ENCODE results near the gene HEATR5A. TPM values are rescaled to one million over a fixed set of nuclear protein-coding genes. Genes with fewer than 3 reads are reported as not detected.
A peak's percentile ranks its signal among the peaks of the same experiment; 100 is the strongest.
"Not testable (repeated sequence)": the region's sequence is repeated elsewhere in the genome, so short reads cannot be mapped to it uniquely, and the experiment has no call there.

Gene HEATR5A
- total RNA-seq, 1 donor from 2014 or later, result 40.7 TPM

DNA sequence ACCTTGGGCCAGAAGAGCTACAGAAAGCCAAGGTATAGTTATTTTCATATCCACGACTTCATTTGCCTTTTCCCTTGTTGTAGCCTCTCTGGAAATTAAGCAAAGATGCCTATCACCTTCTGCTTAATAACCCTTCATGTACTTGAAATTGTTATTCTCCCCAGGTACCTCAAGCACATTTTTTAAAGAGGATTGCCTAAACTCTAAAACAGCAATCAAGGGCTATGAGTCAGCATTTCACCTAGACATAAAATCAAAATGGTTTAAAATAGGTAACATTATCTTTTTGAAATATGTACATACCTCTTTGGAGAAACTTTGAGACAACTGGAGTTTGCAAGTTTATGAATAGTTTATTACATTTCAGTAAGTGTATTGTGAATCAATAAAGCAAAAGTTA lies 25.4 kb upstream of the HEATR5A start:
- Histone ChIP-seq H3K4me1 (ENCODE audit: control insufficient read depth in 3 of 3, insufficient read depth in 3 of 3, low read length in 3 of 3) (no peaks in the 10 kb centered on the region), H3K4me3 (ENCODE audit: low read length in 3 of 3) (no peak overlapping the region), H3K27me3 (ENCODE audit: control insufficient read depth in 3 of 3, insufficient read depth in 3 of 3, low read length in 3 of 3) (no peaks in the 10 kb centered on the region), H3K27ac (ENCODE audit: low read depth, low read length) (no peak overlapping the region), H3K9ac (ENCODE audit: low read depth in 1 of 3, low read length in 3 of 3) (no peak overlapping the region), H3K9me3 (ENCODE audit: control insufficient read depth in 3 of 3, low read length in 3 of 3) (no peaks in the 10 kb centered on the region), H3K36me3 (ENCODE audit: control insufficient read depth in 3 of 3, insufficient read depth in 3 of 3, low read length in 3 of 3) (peaks cover 0 to 13% (median 5%) of the 10 kb centered on the region in 3 donors)

- Histone ChIP-seq H3K4me3 (ENCODE audit: low read length in 3 of 3) (no peak overlapping the region), H3K27me3 (ENCODE audit: control insufficient read depth in 3 of 3, insufficient read depth in 3 of 3, low read length in 3 of 3) (no peaks in the 10 kb centered on the region), H3K9me3 (ENCODE audit: control insufficient read depth in 3 of 3, low read length in 3 of 3) (no peaks in the 10 kb centered on the region), H3K27ac (ENCODE audit: low read depth, low read length) (no peak overlapping the region), H3K9ac (ENCODE audit: low read depth in 1 of 3, low read length in 3 of 3) (no peak overlapping the region), H3K4me1 (ENCODE audit: control insufficient read depth in 3 of 3, insufficient read depth in 3 of 3, low read length in 3 of 3) (no peaks in the 10 kb centered on the region), H3K36me3 (ENCODE audit: control insufficient read depth in 3 of 3, insufficient read depth in 3 of 3, low read length in 3 of 3) (peaks cover 0 to 4% (median 0%) of the 10 kb centered on the region in 3 donors)
Observed at GRCh38 chr14:31442284-31442683, 21.9 kb upstream of the HEATR5A start.

- Histone ChIP-seq H3K27ac (ENCODE audit: low read depth, low read length) (no peak overlapping the region), H3K9me3 (ENCODE audit: control insufficient read depth in 3 of 3, low read length in 3 of 3) (no peaks in the 10 kb centered on the region), H3K36me3 (ENCODE audit: control insufficient read depth in 3 of 3, insufficient read depth in 3 of 3, low read length in 3 of 3) (peaks cover 0 to 4% (median 0%) of the 10 kb centered on the region in 3 donors), H3K4me1 (ENCODE audit: control insufficient read depth in 3 of 3, insufficient read depth in 3 of 3, low read length in 3 of 3) (no peaks in the 10 kb centered on the region), H3K4me3 (ENCODE audit: low read length in 3 of 3) (no peak overlapping the region), H3K27me3 (ENCODE audit: control insufficient read depth in 3 of 3, insufficient read depth in 3 of 3, low read length in 3 of 3) (no peaks in the 10 kb centered on the region), H3K9ac (ENCODE audit: low read depth in 1 of 3, low read length in 3 of 3) (no peak overlapping the region)
Observed at GRCh38 chr14:31441273-31442111, 21.1 kb upstream of the HEATR5A start.

DNA sequence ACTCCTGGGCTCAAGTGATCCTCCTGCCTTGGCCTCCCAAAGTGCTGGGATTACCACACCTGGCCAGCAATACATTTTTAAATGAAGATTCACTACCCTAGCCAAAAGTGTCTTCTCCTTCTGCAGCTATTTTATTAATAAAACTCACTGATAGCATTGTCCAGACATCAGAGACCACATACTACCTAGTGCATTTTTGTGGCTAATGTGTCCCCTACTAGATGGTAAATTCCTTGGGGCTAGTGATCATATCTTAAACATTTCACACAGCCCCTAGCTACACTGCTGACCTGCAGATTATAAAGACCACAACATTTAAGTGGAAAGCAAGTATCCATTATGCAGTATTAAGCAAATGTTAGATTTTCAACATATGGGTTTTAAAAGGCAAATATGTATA lies 19.9 kb upstream of the HEATR5A start:
- Histone ChIP-seq H3K9me3 (ENCODE audit: control insufficient read depth in 3 of 3, low read length in 3 of 3) (no peaks in the 10 kb centered on the region), H3K36me3 (ENCODE audit: control insufficient read depth in 3 of 3, insufficient read depth in 3 of 3, low read length in 3 of 3) (no peaks in the 10 kb centered on the region), H3K4me3 (ENCODE audit: low read length in 3 of 3) (no peak overlapping the region), H3K27ac (ENCODE audit: low read depth, low read length) (no peak overlapping the region), H3K4me1 (ENCODE audit: control insufficient read depth in 3 of 3, insufficient read depth in 3 of 3, low read length in 3 of 3) (peaks cover 0 to 3% (median 3%) of the 10 kb centered on the region in 3 donors), H3K9ac (ENCODE audit: low read depth in 1 of 3, low read length in 3 of 3) (no peak overlapping the region), H3K27me3 (ENCODE audit: control insufficient read depth in 3 of 3, insufficient read depth in 3 of 3, low read length in 3 of 3) (no peaks in the 10 kb centered on the region)

DNA sequence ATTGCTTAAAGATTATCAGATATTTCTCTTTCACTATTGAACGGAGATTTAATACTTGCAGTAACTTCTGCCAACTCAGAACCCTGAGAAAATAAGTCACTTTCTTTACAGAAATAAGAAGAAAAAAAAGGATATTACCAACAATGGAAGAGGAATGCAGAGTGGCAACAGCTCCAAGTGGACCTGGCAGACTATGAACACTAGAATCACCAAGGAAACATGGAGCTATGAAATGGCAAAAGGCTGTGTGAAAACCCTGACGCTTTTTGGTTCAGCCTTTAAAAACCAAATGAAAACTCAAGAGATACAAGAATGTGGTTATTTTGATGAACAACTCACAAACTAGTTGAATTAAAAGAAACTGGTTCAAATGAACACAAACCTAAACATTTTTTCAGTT lies 19.2 kb upstream of the HEATR5A start:
- no peak overlapping the region for H3K27ac ChIP-seq (ENCODE audit: low read depth, low read length)
- H3K27me3 ChIP-seq (ENCODE audit: control insufficient read depth in 3 of 3, insufficient read depth in 3 of 3, low read length in 3 of 3), result no peaks in the 10 kb centered on the region
- H3K4me3 ChIP-seq (ENCODE audit: low read length in 3 of 3), result no peak overlapping the region
- no peaks in the 10 kb centered on the region for H3K36me3 ChIP-seq (ENCODE audit: control insufficient read depth in 3 of 3, insufficient read depth in 3 of 3, low read length in 3 of 3)
- peaks cover 0 to 3% (median 3%) of the 10 kb centered on the region in 3 donors for H3K4me1 ChIP-seq (ENCODE audit: control insufficient read depth in 3 of 3, insufficient read depth in 3 of 3, low read length in 3 of 3)
- H3K9me3 ChIP-seq (ENCODE audit: control insufficient read depth in 3 of 3, low read length in 3 of 3), result no peaks in the 10 kb centered on the region
- no peak overlapping the region for H3K9ac ChIP-seq (ENCODE audit: low read depth in 1 of 3, low read length in 3 of 3)

DNA sequence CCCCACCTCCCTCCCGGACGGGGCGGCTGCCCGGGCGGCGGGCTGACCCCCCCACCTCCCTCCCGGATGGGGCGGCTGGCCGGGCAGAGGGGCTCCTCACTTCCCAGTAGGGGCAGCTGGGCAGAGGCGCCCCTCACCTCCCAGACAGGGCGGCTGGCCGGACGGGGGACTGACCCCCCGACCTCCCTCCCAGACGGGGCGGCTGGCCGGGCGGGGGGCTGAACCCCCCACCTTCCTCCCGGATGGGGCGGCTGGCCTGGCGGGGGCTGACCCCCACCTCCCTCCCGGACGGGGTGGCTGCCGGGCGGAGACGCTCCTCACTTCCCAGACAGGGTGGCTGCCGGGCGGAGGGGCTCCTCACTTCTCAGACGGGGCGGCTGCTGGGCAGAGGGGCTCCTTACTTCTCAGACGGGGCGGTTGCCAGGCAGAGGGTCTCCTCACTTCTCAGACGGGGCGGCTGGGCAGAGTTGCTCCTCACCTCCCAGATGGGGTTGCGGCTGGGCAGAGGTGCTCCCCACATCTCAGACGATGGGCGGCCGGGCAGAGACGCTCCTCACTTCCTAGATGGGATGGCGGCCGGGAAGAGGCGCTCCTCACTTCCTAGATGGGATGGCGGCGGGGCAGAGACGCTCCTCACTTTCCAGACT lies 16.8 kb upstream of the HEATR5A start:
- H3K9ac ChIP-seq (ENCODE audit: low read depth in 1 of 3, low read length in 3 of 3); H3K27me3 ChIP-seq (ENCODE audit: control insufficient read depth in 3 of 3, insufficient read depth in 3 of 3, low read length in 3 of 3); H3K27ac ChIP-seq (ENCODE audit: low read depth, low read length); H3K4me3 ChIP-seq (ENCODE audit: low read length in 3 of 3); H3K9me3 ChIP-seq (ENCODE audit: control insufficient read depth in 3 of 3, low read length in 3 of 3); H3K4me1 ChIP-seq (ENCODE audit: control insufficient read depth in 3 of 3, insufficient read depth in 3 of 3, low read length in 3 of 3); H3K36me3 ChIP-seq (ENCODE audit: control insufficient read depth in 3 of 3, insufficient read depth in 3 of 3, low read length in 3 of 3): not testable (repeated sequence)

DNA sequence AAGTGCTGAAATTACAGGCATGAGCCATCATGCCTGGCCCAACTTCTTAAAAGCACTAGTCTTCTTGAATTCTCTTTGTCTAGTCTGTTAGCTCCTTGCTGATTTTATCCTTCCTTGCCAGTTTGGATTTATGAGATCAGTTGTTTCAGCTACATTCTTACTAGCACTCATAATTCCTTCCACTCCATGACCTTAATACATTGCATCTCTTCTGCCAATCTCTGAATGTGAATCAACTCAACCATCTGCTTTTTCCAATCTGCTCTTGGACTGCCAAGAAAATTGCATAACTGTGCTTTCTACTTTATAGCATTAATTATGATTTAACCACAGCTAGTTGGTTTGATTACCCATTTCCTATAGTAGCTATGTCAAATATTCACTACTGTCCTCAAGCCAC lies 14.9 kb upstream of the HEATR5A start:
- Histone ChIP-seq H3K4me1 (ENCODE audit: control insufficient read depth in 3 of 3, insufficient read depth in 3 of 3, low read length in 3 of 3) (peaks cover 0 to 3% (median 3%) of the 10 kb centered on the region in 3 donors), H3K36me3 (ENCODE audit: control insufficient read depth in 3 of 3, insufficient read depth in 3 of 3, low read length in 3 of 3) (no peaks in the 10 kb centered on the region), H3K27ac (ENCODE audit: low read depth, low read length) (peak overlapping the region; percentile 21), H3K9ac (ENCODE audit: low read depth in 1 of 3, low read length in 3 of 3) (no peak overlapping the region), H3K4me3 (ENCODE audit: low read length in 3 of 3) (no peak overlapping the region), H3K27me3 (ENCODE audit: control insufficient read depth in 3 of 3, insufficient read depth in 3 of 3, low read length in 3 of 3) (no peaks in the 10 kb centered on the region), H3K9me3 (ENCODE audit: control insufficient read depth in 3 of 3, low read length in 3 of 3) (no peaks in the 10 kb centered on the region)

- Histone ChIP-seq H3K9ac (ENCODE audit: low read depth in 1 of 3, low read length in 3 of 3) (no peak overlapping the region), H3K27me3 (ENCODE audit: control insufficient read depth in 3 of 3, insufficient read depth in 3 of 3, low read length in 3 of 3) (no peaks in the 10 kb centered on the region), H3K4me1 (ENCODE audit: control insufficient read depth in 3 of 3, insufficient read depth in 3 of 3, low read length in 3 of 3) (peaks cover 0 to 3% (median 3%) of the 10 kb centered on the region in 3 donors), H3K36me3 (ENCODE audit: control insufficient read depth in 3 of 3, insufficient read depth in 3 of 3, low read length in 3 of 3) (no peaks in the 10 kb centered on the region), H3K9me3 (ENCODE audit: control insufficient read depth in 3 of 3, low read length in 3 of 3) (no peaks in the 10 kb centered on the region), H3K27ac (ENCODE audit: low read depth, low read length) (no peak overlapping the region), H3K4me3 (ENCODE audit: low read length in 3 of 3) (no peak overlapping the region)
Observed at GRCh38 chr14:31430634-31431264, 10.4 kb upstream of the HEATR5A start.

DNA sequence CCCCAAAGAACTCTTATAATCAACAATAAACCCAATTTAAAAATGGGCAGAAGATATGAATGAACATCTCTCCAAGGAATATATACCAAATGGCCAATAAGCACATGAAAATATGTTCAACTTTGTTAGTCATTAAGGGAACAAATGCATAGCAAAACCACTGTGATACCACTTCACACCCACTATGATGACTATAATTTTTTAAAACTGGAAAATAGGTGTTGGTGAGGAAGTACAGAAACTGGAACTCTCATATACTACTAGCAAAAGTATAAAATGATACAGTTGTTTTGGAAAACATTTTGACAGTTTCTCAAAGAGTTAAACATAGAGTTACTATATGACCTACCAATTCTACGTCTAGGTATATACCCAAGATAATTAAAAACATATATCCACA lies 9.4 kb upstream of the HEATR5A start:
- Histone ChIP-seq H3K9me3 (ENCODE audit: control insufficient read depth in 3 of 3, low read length in 3 of 3) (no peaks in the 10 kb centered on the region), H3K4me1 (ENCODE audit: control insufficient read depth in 3 of 3, insufficient read depth in 3 of 3, low read length in 3 of 3) (no peaks in the 10 kb centered on the region), H3K36me3 (ENCODE audit: control insufficient read depth in 3 of 3, insufficient read depth in 3 of 3, low read length in 3 of 3) (no peaks in the 10 kb centered on the region), H3K9ac (ENCODE audit: low read depth in 1 of 3, low read length in 3 of 3) (no peak overlapping the region), H3K4me3 (ENCODE audit: low read length in 3 of 3) (no peak overlapping the region), H3K27ac (ENCODE audit: low read depth, low read length) (no peak overlapping the region), H3K27me3 (ENCODE audit: control insufficient read depth in 3 of 3, insufficient read depth in 3 of 3, low read length in 3 of 3) (no peaks in the 10 kb centered on the region)

DNA sequence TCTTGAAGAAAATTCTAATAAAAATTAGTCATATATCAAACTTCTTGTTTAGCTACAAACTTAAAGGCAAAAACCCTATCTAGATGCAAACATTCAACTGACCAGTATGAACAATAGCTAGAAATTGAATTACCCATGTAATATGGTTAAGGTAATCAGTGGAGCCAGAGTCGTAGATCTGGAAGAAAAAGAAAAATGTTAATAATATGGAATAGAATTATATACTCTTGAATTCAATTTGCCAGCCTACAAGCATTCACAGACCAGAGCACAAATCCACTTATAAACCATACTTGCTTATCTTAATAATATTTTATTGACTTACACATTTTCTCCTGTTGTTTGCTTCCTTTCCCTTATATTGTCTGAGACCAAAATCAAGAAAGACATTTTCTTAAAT lies 7.7 kb upstream of the HEATR5A start:
- H3K4me3 ChIP-seq (ENCODE audit: low read length in 3 of 3), result no peak overlapping the region
- no peaks in the 10 kb centered on the region for H3K36me3 ChIP-seq (ENCODE audit: control insufficient read depth in 3 of 3, insufficient read depth in 3 of 3, low read length in 3 of 3)
- H3K9me3 ChIP-seq (ENCODE audit: control insufficient read depth in 3 of 3, low read length in 3 of 3), result no peaks in the 10 kb centered on the region
- no peaks in the 10 kb centered on the region for H3K4me1 ChIP-seq (ENCODE audit: control insufficient read depth in 3 of 3, insufficient read depth in 3 of 3, low read length in 3 of 3)
- no peak overlapping the region for H3K27ac ChIP-seq (ENCODE audit: low read depth, low read length)
- no peak overlapping the region for H3K9ac ChIP-seq (ENCODE audit: low read depth in 1 of 3, low read length in 3 of 3)
- no peaks in the 10 kb centered on the region for H3K27me3 ChIP-seq (ENCODE audit: control insufficient read depth in 3 of 3, insufficient read depth in 3 of 3, low read length in 3 of 3)

All from skeletal muscle tissue (tissue), 4 donors.